HepG2 (cell line): ENCODE results near the gene EGR4. TPM values are rescaled to one million over a fixed set of nuclear protein-coding genes. Genes with fewer than 3 reads are reported as not detected.
A peak's percentile ranks its signal among the peaks of the same experiment; 100 is the strongest.

Experiments used
- AHR ChIP-seq: IDR thresholded peaks from 2 replicates; pipeline ENCODE4 v1.6.1; 2018; ENCODE audit warnings: missing genetic modification reagents, missing compliant biosample characterization
- BHLHE40 ChIP-seq: IDR thresholded peaks from 2 replicates; pipeline ENCODE4 v1.6.1; 2011; ENCODE audit warnings: low read length, improper control_type of control experiment
- GATAD1 ChIP-seq: IDR thresholded peaks from 2 replicates; pipeline ENCODE4 v1.6.1; 2016; ENCODE audit warnings: missing genetic modification reagents, missing compliant biosample characterization
- IKZF1 ChIP-seq: fragments of 450-650 bp; IDR thresholded peaks from 2 replicates; pipeline ENCODE4 v1.7.1; 2016
- KDM5B ChIP-seq: sonication (generic); formaldehyde crosslinking; IDR thresholded peaks from 2 replicates; pipeline ENCODE4 v1.4.0; 2020; ENCODE audit warnings: missing genetic modification reagents, mild to moderate bottlenecking, borderline replicate concordance
- MXD4 ChIP-seq: IDR thresholded peaks from 2 replicates; pipeline ENCODE4 v1.6.1; 2016; ENCODE audit warnings: mild to moderate bottlenecking, missing biosample characterization, missing genetic modification reagents
- NFYC ChIP-seq: IDR thresholded peaks from 2 replicates; pipeline ENCODE4 v1.6.1; 2016; ENCODE audit warnings: missing genetic modification reagents, missing compliant biosample characterization
- NKX3-1 ChIP-seq: sonication (generic); formaldehyde crosslinking; IDR thresholded peaks from 2 replicates; pipeline ENCODE4 v1.5.0; 2020; ENCODE audit warnings: missing genetic modification reagents
- PHF21A ChIP-seq: sonication (generic); formaldehyde crosslinking; IDR thresholded peaks from 2 replicates; pipeline ENCODE4 v1.5.0; 2020; ENCODE audit warnings: mild to moderate bottlenecking, missing genetic modification reagents
- RARA ChIP-seq: IDR thresholded peaks from 2 replicates; pipeline ENCODE4 v1.6.1; 2016; ENCODE audit warnings: missing genetic modification reagents, missing compliant biosample characterization
- RFXAP ChIP-seq: sonication (generic); formaldehyde crosslinking; IDR thresholded peaks from 2 replicates; pipeline ENCODE4 v1.4.0; 2020; ENCODE audit warnings: missing genetic modification reagents, borderline replicate concordance
- SAFB2 ChIP-seq: sonication (generic); formaldehyde crosslinking; IDR thresholded peaks from 2 replicates; pipeline ENCODE4 v1.5.1; 2020; ENCODE audit warnings: missing genetic modification reagents, low read depth, mild to moderate bottlenecking, borderline replicate concordance
- SOX13 ChIP-seq, 3 experiments: fragments of 450-650 bp in 1 of 3; sonication (generic) in 1 of 3; formaldehyde crosslinking in 1 of 3; IDR thresholded peaks in 2 of 3; conservative IDR thresholded peaks in 1 of 3; 2 replicates each; pipeline versions ENCODE4 v1.5.0 to v1.6.1; 2016 to 2020; ENCODE audit warnings: antibody characterized with exemption in 1 of 3, mild to moderate bottlenecking in 1 of 3, missing compliant biosample characterization in 1 of 3, missing genetic modification reagents in 1 of 3, moderate library complexity in 1 of 3
- TSC22D2 ChIP-seq: sonication (generic); formaldehyde crosslinking; IDR thresholded peaks from 2 replicates; pipeline ENCODE4 v1.5.1; 2020; ENCODE audit warnings: missing genetic modification reagents, mild to moderate bottlenecking, borderline replicate concordance
- ZNF160 ChIP-seq: sonication (generic); formaldehyde crosslinking; IDR thresholded peaks from 2 replicates; pipeline ENCODE4 v1.8.0; 2022; ENCODE audit warnings: mild to moderate bottlenecking, inconsistent platforms, missing genetic modification reagents
- ZNF17 ChIP-seq: sonication (generic); formaldehyde crosslinking; IDR thresholded peaks from 2 replicates; pipeline ENCODE4 v1.5.0; 2020; ENCODE audit warnings: mild to moderate bottlenecking, missing genetic modification reagents
- ZNF724P ChIP-seq: sonication (generic); formaldehyde crosslinking; IDR thresholded peaks from 2 replicates; pipeline ENCODE4 v1.8.0; 2022; ENCODE audit warnings: missing genetic modification reagents, borderline replicate concordance
- ZNF879 ChIP-seq: sonication (generic); formaldehyde crosslinking; IDR thresholded peaks from 2 replicates; pipeline ENCODE4 v1.8.1; 2023; ENCODE audit warnings: missing genetic modification reagents
- ZNF891 ChIP-seq: sonication (generic); formaldehyde crosslinking; IDR thresholded peaks from 2 replicates; pipeline ENCODE4 v1.5.0; 2020; ENCODE audit warnings: mild to moderate bottlenecking, missing genetic modification reagents
- ZSCAN29 ChIP-seq: sonication (generic); formaldehyde crosslinking; conservative IDR thresholded peaks from 2 replicates; pipeline ENCODE4 v1.4.0; 2020; ENCODE audit warnings: mild to moderate bottlenecking, missing genetic modification reagents
- polyA plus RNA-seq, 8 experiments: library from polyadenylated mRNA; depleted of rRNA in 3 of 8; stranded (reverse) in 7 of 8; unstranded in 1 of 8; fragments of >200 nt; fragmentation: Illumina TruSeq in 4 of 8; extraction: Trizol in 4 of 8; gene quantifications; 2 replicates each; pipeline versions ENCODE4 v1.2.1 to v1.2.3, GENCODE V29; 2011 to 2016; ENCODE audit warnings: low read depth in 4 of 8, missing spikeins in 1 of 8, mixed read lengths in 1 of 8; ENCODE audit not compliant: insufficient read depth in 1 of 8
- total RNA-seq, 5 experiments: library from RNA; depleted of rRNA; stranded (reverse); fragments of >200 nt; fragmentation: Illumina TruSeq; extraction: Trizol; gene quantifications; 2 replicates each; pipeline ENCODE4 v1.2.3, GENCODE V29; 2016; ENCODE audit warnings: low read depth in 1 of 5
- TF ChIP-seq, protein P1 (sequence below): sonication (generic); formaldehyde crosslinking; IDR thresholded peaks from 2 replicates; pipeline ENCODE4 v1.5.1; 2020; ENCODE audit warnings: missing genetic modification reagents, mild to moderate bottlenecking, borderline replicate concordance
- TF ChIP-seq, protein P2 (sequence below): sonication (generic); formaldehyde crosslinking; IDR thresholded peaks from one replicate; pipeline ENCODE4 v1.5.1; 2020; ENCODE audit warnings: mild to moderate bottlenecking, missing genetic modification reagents; ENCODE audit errors: not compliant biosample characterization

The EGR4 gene
- total and polyA plus RNA-seq, 2 of the 13 experiments (the other 11 are each of a cell fraction or from before 2014, with no cell fraction given), result not detected

DNA sequence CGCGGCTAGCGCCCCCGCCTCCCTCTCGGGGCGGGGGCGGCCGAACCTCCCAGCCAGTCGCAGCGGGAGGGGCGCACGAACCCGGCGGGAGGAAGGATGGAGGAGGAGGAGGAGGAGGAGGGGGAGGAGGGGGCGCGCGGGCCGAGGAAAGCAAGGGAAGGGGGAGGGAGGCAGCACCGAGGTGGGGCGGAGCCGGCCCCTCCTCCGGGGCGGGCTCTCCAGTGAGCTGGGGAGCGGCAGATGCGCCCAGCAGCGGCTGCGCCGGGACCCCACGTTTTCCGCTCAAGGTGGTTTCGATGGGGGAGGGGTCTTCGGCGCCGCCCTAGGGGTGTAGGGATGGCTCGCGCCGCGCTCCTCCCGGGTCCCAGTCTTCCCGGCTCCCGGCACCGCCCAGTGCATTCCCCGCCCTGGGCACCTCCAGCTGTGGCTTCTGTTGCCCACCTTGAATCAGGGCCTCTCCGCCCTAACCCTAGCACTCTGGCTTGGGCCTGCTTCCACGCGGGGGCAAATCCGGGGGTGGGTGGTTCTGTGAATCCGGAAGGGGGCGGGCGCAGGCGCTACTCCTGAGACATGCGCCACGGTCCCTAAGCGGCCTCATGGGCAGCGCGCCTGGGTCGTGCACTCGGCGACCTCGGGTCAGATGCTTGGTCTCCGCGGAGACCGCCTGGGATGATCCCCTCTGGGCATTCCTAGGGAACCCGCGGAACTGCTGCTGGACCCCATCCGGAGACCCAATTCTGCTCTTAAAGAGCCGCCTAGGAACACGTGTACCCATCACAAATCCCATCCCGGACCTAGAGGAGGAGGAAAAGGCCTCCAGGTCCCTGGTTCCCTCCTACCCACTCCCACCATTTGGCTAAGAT, 8.8 kb downstream of the EGR4 start, which contains the start of gene FBXO41 (continued):
- TF ChIP-seq ZNF160 (CRISPR knock-in tag), result 0 out of 2 replicates have a peak, but pooled peaks have one; percentile 34
- no peak for TF ChIP-seq AHR (CRISPR knock-in tag)
- no peak for TF ChIP-seq TSC22D2
- TF ChIP-seq IKZF1, result no peak
- no peak for TF ChIP-seq ZSCAN29
- peak; percentile 15; the same call in 1 of the 2 replicates for TF ChIP-seq GATAD1 (CRISPR knock-in tag)
- TF ChIP-seq, protein P1, sequence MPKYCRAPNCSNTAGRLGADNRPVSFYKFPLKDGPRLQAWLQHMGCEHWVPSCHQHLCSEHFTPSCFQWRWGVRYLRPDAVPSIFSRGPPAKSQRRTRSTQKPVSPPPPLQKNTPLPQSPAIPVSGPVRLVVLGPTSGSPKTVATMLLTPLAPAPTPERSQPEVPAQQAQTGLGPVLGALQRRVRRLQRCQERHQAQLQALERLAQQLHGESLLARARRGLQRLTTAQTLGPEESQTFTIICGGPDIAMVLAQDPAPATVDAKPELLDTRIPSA (CRISPR knock-in tag), result no peak
- 0 out of 2 replicates have a peak, but pooled peaks have one; percentile 29 for TF ChIP-seq ZNF724P (CRISPR knock-in tag)
- TF ChIP-seq BHLHE40, result no peak
- TF ChIP-seq PHF21A (CRISPR knock-in tag), result no peak
- no peak for TF ChIP-seq NFYC (CRISPR knock-in tag)
- TF ChIP-seq, protein P2, sequence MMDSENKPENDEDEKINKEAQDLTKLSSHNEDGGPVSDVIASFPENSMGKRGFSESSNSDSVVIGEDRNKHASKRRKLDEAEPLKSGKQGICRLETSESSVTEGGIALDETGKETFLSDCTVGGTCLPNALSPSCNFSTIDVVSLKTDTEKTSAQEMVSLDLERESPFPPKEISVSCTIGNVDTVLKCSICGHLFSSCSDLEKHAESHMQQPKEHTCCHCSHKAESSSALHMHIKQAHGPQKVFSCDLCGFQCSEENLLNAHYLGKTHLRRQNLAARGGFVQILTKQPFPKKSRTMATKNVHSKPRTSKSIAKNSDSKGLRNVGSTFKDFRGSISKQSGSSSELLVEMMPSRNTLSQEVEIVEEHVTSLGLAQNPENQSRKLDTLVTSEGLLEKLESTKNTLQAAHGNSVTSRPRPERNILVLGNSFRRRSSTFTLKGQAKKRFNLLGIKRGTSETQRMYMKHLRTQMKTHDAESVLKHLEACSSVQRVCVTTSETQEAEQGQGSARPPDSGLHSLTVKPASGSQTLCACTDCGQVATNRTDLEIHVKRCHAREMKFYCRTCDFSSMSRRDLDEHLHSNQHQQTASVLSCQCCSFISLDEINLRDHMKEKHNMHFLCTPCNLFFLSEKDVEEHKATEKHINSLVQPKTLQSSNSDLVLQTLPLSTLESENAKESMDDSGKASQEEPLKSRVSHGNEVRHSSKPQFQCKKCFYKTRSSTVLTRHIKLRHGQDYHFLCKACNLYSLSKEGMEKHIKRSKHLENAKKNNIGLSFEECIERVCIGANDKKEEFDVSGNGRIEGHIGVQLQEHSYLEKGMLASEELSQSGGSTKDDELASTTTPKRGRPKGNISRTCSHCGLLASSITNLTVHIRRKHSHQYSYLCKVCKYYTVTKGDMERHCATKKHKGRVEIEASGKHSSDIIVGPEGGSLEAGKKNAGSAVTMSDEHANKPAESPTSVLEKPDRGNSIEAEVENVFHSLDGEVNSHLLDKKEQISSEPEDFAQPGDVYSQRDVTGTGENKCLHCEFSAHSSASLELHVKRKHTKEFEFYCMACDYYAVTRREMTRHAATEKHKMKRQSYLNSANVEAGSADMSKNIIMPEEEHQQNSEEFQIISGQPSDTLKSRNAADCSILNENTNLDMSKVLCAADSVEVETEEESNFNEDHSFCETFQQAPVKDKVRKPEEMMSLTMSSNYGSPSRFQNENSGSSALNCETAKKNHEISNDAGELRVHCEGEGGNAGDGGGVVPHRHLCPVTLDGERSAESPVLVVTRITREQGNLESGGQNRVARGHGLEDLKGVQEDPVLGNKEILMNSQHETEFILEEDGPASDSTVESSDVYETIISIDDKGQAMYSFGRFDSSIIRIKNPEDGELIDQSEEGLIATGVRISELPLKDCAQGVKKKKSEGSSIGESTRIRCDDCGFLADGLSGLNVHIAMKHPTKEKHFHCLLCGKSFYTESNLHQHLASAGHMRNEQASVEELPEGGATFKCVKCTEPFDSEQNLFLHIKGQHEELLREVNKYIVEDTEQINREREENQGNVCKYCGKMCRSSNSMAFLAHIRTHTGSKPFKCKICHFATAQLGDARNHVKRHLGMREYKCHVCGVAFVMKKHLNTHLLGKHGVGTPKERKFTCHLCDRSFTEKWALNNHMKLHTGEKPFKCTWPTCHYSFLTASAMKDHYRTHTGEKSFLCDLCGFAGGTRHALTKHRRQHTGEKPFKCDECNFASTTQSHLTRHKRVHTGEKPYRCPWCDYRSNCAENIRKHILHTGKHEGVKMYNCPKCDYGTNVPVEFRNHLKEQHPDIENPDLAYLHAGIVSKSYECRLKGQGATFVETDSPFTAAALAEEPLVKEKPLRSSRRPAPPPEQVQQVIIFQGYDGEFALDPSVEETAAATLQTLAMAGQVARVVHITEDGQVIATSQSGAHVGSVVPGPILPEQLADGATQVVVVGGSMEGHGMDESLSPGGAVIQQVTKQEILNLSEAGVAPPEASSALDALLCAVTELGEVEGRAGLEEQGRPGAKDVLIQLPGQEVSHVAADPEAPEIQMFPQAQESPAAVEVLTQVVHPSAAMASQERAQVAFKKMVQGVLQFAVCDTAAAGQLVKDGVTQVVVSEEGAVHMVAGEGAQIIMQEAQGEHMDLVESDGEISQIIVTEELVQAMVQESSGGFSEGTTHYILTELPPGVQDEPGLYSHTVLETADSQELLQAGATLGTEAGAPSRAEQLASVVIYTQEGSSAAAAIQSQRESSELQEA (CRISPR knock-in tag), result peak; percentile 40
- TF ChIP-seq ZNF891 (CRISPR knock-in tag), result 0 out of 2 replicates have a peak, but pooled peaks have one; percentile 29
- no peak for TF ChIP-seq ZNF879 (CRISPR knock-in tag)
- peak; percentile 36 for TF ChIP-seq KDM5B (CRISPR knock-in tag)
- peak; percentile 6; the same call in 1 of the 2 replicates for TF ChIP-seq RFXAP (CRISPR knock-in tag)
- no peak for TF ChIP-seq NKX3-1
- peak; percentile 32; the same call in 1 of the 2 replicates for TF ChIP-seq MXD4 (CRISPR knock-in tag)
- no peak for TF ChIP-seq ZNF17 (CRISPR knock-in tag)
- peak; percentile 12; the same call in 1 of the 2 replicates for TF ChIP-seq SAFB2
- no peak for TF ChIP-seq SOX13 (IDR thresholded peaks at IDR 0.05)
- no peak for TF ChIP-seq SOX13 (CRISPR knock-in tag; conservative IDR thresholded peaks at IDR 0.05 in 1 of 2, IDR thresholded peaks at IDR 0.05 in 1 of 2)
- TF ChIP-seq RARA, result peak; percentile 53; the same call in 1 of the 2 replicates
